ENCODE measurements around the gene ST7L. TPM values are rescaled to one million over a fixed set of nuclear protein-coding genes. Genes with fewer than 3 reads are reported as not detected.

Gene ST7L
- total RNA-seq, 2 experiments from 2014 or later, result 11.9 to 12.2 TPM

DNA sequence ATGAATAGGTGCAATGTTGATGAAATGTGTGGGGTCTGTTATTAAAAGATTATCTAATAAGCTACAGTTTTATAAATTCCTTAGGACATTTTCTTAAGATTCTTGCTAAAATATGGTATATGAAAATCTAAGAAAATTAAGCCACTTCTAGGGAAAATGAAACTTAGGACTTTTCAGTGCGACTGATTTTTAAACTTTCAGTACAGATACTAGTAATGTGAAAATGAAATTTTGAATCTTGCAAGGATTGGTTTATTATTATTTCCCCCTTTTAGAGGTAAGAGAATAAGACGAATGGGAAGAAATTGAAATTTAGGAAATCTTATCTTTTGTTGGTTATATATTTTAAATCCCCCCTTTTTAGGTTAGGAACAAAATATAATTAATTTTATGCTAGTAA lies 17.1 kb upstream of the ST7L start:
- Mint-ChIP-seq H3K36me3 (ENCODE audit: low read depth) (peaks cover 41% of the 10 kb centered on the region), H3K27ac (peak overlapping the region; percentile 52), H3K9me3 (no peaks in the 10 kb centered on the region), H3K4me3 (peak overlapping the region; percentile 26), H3K27me3 (no peaks in the 10 kb centered on the region), H3K4me1 (ENCODE audit: low read depth) (peaks cover 59% of the 10 kb centered on the region)
- TF ChIP-seq, protein P1, sequence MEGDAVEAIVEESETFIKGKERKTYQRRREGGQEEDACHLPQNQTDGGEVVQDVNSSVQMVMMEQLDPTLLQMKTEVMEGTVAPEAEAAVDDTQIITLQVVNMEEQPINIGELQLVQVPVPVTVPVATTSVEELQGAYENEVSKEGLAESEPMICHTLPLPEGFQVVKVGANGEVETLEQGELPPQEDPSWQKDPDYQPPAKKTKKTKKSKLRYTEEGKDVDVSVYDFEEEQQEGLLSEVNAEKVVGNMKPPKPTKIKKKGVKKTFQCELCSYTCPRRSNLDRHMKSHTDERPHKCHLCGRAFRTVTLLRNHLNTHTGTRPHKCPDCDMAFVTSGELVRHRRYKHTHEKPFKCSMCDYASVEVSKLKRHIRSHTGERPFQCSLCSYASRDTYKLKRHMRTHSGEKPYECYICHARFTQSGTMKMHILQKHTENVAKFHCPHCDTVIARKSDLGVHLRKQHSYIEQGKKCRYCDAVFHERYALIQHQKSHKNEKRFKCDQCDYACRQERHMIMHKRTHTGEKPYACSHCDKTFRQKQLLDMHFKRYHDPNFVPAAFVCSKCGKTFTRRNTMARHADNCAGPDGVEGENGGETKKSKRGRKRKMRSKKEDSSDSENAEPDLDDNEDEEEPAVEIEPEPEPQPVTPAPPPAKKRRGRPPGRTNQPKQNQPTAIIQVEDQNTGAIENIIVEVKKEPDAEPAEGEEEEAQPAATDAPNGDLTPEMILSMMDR (IDR thresholded peaks at IDR 0.05), result no peak
- POLR2A ChIA-PET, result interaction anchor here (0.6 to 4.9 kb wide), 10 partner anchors 8 to 68 kb away, joined by 3 to 29 read pairs (median 4); partner anchors contain the start of genes CAPZA1 and ST7L
- ATAC-seq (no peak), DNase-seq (no peak)
- CTCF ChIA-PET, result interaction anchor here (0.6 to 2.1 kb wide), 7 partner anchors 17 to 709 kb away, joined by 3 to 7 read pairs (median 4); partner anchors contain the start of genes MOV10 and ST7L
- intact Hi-C loops (cut with micrococcal nuclease), result no loop called here

- Mint-ChIP-seq H3K36me3 (ENCODE audit: low read depth) (peaks cover 50% of the 10 kb centered on the region), H3K4me3 (no peak overlapping the region), H3K27me3 (no peaks in the 10 kb centered on the region), H3K4me1 (ENCODE audit: low read depth) (peaks cover 69% of the 10 kb centered on the region), H3K27ac (no peak overlapping the region), H3K9me3 (no peaks in the 10 kb centered on the region)
- intact Hi-C loops (cut with micrococcal nuclease), result no loop called here
- DNase-seq (no peak), ATAC-seq (no peak)
- CTCF ChIA-PET, result no interaction called here
- POLR2A ChIA-PET, result interaction anchor here (1.5 to 4.9 kb wide), 2 partner anchors 15 to 25 kb away, joined by 4 to 29 read pairs; partner anchors contain the start of genes CAPZA1 and ST7L
- TF ChIP-seq, protein P1 (IDR thresholded peaks at IDR 0.05), result no peak
Measured at GRCh38 chr1:112634367-112634766, 15.4 kb upstream of the ST7L start.

- Mint-ChIP-seq H3K4me1 (ENCODE audit: low read depth) (peaks cover 71% of the 10 kb centered on the region), H3K4me3 (no peak overlapping the region), H3K27ac (no peak overlapping the region), H3K27me3 (no peaks in the 10 kb centered on the region), H3K9me3 (no peaks in the 10 kb centered on the region), H3K36me3 (ENCODE audit: low read depth) (peaks cover 52% of the 10 kb centered on the region)
- no peak for ATAC-seq
- TF ChIP-seq, protein P1 (IDR thresholded peaks at IDR 0.05), result no peak
- DNase-seq, result no peak
- ChIA-PET CTCF (no interaction called here), POLR2A (interaction anchor here (4.9 kb wide), 1 partner anchor 15 kb away, joined by 29 read pairs; the partner anchor contains the start of genes CAPZA1 and ST7L)
- intact Hi-C loops (cut with micrococcal nuclease), result no loop called here
Measured at GRCh38 chr1:112633628-112634027, 14.7 kb upstream of the ST7L start.

DNA sequence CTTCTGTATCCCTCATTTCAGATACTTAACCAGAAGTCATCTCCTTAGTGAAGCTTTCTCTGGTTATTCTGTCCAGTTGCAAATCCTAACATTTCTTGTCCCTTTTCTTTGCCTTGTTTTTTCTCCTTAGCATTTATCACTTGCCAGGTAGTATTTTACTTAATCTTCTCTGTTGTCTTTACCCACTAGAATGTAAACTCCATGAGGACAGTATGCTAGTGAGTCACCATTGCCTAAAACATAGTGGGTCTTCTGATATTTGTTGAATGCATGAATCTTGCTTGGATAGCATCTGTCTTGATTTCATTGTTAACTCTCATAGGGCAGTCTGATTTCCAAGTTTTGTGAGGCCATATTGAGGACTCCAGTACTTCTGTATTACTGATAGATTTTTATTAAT lies 10.3 kb upstream of the ST7L start:
- Mint-ChIP-seq H3K4me1 (ENCODE audit: low read depth) (peaks cover 82% of the 10 kb centered on the region), H3K9me3 (no peaks in the 10 kb centered on the region), H3K27me3 (no peaks in the 10 kb centered on the region), H3K4me3 (no peak overlapping the region), H3K36me3 (ENCODE audit: low read depth) (peaks cover 74% of the 10 kb centered on the region), H3K27ac (peak overlapping the region; percentile 8)
- TF ChIP-seq, protein P1 (IDR thresholded peaks at IDR 0.05), result no peak
- DNase-seq, result no peak
- no peak for ATAC-seq
- intact Hi-C loops (cut with micrococcal nuclease), result no loop called here
- ChIA-PET POLR2A (interaction anchor here (4.1 kb wide), 1 partner anchor 10 kb away, joined by 14 read pairs; the partner anchor contains the start of genes CAPZA1 and ST7L), CTCF (no interaction called here)

DNA sequence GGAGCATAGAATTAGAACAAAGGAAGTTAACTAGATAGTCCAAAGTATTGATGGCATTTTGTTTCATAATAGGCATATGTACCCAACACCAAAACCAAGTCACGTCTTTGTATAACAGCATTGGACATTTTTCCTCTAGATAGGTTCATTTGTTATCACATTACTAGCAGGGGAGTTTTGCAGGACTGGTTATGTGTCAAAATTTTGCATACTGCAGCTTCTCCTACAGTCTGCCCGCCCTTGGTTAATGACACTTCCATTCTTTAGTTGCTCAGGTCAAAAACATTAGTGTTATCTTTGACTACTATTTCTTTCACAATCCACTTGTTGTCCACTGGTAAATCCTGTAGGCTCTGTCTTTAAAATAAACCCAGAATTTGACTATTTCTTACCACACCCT lies 9.6 kb upstream of the ST7L start:
- H3K27me3 Mint-ChIP-seq, result no peaks in the 10 kb centered on the region
- peaks cover 75% of the 10 kb centered on the region for H3K36me3 Mint-ChIP-seq (ENCODE audit: low read depth)
- intact Hi-C loops (cut with micrococcal nuclease), result no loop called here
- no peaks in the 10 kb centered on the region for H3K9me3 Mint-ChIP-seq
- TF ChIP-seq, protein P1 (IDR thresholded peaks at IDR 0.05), result no peak
- peaks cover 79% of the 10 kb centered on the region for H3K4me1 Mint-ChIP-seq (ENCODE audit: low read depth)
- no peak for ATAC-seq
- no peak overlapping the region for H3K4me3 Mint-ChIP-seq
- DNase-seq, result no peak
- ChIA-PET POLR2A (interaction anchor here (0.9 to 4.1 kb wide), 3 partner anchors 8 to 46 kb away, joined by 3 to 14 read pairs (median 5); partner anchors contain the start of genes CAPZA1, MOV10 and ST7L), CTCF (no interaction called here)
- H3K27ac Mint-ChIP-seq, result no peak overlapping the region
